Panc1 (cell line): ENCODE measurements around the gene DAPK1.

Experiments used
- CTCF ChIP-seq: fragments of 450-650 bp; IDR thresholded peaks from 2 replicates; pipeline ENCODE4 v1.5.1; 2017; ENCODE audit warnings: mild to moderate bottlenecking
- POLR2AphosphoS5 ChIP-seq: IDR thresholded peaks from 2 replicates; pipeline ENCODE4 v1.6.1; 2012; ENCODE audit warnings: mild to moderate bottlenecking, low read depth, low read length, moderate library complexity
- REST ChIP-seq, 2 experiments: IDR thresholded peaks; 2 replicates each; pipeline ENCODE4 v1.6.1; 2011 to 2012; ENCODE audit warnings: low read depth in 2 of 2, control low read depth in 1 of 2, low read length in 1 of 2, mild to moderate bottlenecking in 1 of 2, moderate library complexity in 1 of 2; ENCODE audit not compliant: insufficient read depth in 1 of 2

- TF ChIP-seq REST (IDR thresholded peaks at IDR 0.05; ENCODE audit: insufficient read depth in 1 of 2, low read depth in 2 of 2, low read length in 1 of 2) = no peak
- no peak for TF ChIP-seq CTCF
- no peak for TF ChIP-seq POLR2AphosphoS5
These were observed 561 bp downstream of the DAPK1 start for GRCh38 chr9:87498046-87498810.
